NCI-H1930 (cell line): ENCODE data around the gene MAEA.
A peak's percentile ranks its signal among the peaks of the same experiment; 100 is the strongest.

Experiments
- DNase-seq, 2 experiments: peaks; one replicate each; lab custom pipeline; 2025; lab: John Stamatoyannopoulos, UW

MAEA gene

DNA sequence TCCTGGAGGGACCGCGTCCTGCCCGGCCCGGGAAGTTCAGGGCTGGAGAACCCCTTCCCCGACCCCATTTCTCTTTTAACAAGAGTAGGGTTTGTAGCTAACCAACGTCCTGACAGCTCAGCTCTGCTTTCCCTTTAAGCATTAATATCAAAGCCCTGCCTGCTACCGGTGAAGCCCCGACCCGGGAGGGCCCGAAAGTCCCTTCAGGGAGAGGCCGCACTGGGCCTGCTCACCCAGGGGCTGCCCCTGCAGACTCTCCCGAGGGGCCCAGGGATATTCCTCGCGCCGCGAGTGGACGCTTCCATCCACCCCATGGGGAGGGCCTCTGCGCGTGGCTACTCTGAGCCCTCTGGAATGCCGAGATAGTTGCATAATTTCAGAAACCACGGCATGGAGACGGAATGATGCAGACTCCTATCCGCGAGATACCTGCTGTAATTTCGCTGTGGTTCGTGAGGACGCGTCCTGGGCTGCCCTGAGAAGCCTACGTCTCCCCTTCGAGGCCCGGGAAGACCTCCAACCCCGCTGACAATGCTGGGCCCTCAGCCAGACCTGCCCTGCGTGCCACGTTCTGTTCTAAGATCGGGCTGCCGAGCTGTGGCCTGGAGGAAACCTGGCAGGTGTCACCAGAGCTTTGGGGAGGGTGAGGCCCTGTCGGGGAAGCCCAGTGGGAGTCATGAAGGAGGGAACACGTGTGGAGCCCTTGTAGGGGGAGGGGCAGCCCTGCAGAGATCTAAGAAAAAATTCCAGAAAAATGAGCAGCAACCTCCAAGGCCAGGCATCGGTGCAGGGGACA is 39.8 kb upstream of the MAEA start:
- peak in 1 of 2 experiments; percentile 20 for DNase-seq

DNA sequence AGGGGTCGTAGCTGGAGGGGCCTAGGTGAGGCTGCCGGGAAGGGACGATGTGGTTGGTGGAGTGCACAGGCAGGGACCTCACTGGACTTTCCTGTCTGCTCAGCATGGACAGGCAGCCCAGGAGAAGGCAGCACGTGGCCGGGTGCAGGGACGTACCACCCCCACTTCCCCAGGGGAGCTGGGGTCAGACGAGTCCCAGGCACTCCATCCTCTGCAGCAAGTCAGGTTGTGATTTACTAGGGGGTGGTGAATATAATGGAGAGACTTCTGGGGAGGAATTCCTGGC is 39.2 kb upstream of the MAEA start:
- DNase-seq: no peak

DNA sequence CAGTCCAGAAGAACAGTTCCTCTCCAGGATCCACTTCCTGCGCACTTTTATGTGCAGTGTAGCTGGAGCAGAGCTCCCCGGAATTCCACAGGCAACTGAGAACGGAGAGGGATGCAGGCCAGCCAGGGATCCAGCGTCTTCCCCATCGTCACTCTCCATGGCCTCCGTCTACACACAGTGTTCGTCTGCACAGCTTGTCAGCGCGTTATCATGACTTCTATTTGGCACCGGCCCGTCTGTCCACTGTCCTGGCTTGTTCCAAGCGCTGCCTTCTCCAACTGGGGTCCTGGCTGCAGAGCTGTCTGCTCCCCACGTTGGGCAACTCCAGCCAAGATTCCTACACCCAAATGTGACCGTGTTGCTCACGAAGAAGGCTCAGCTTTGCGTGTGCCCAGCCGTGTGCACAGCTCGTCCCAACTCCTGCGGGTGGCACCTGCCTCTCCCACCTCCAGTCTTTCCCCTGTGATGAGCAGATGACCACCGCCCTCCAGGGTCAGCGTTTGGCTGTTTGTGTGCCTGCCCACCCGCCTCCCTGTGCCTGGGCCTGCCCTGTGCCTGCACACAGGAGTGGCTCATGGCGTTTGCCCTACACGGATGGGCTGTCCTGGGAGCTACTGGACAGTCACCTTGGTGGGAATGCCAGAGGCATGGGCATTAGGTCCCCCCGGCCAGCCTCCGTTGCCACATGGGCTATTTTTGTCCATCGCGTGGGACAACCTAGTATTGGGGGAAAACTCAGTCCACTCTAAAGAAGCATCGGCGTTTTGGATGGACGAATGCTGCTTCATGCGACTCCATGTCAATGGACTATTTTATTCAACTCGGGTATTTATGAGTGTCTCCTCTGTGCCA is 38.5 kb upstream of the MAEA start:
- no peak for DNase-seq

DNA sequence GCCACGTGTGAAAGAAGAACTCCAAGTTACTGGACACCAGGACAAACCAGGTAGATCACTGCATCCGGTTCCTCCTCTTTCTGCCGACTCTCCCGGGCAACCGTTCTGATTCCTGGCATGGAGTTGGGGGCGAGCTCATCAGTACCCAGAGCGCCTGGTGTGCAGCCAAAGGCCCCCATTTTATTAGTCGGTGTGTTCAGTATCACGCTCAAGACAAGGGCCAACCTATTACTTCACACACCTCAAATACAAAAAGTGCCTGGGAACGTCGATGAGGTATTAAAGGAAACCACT is 38.0 kb upstream of the MAEA start:
- DNase-seq: no peak

DNA sequence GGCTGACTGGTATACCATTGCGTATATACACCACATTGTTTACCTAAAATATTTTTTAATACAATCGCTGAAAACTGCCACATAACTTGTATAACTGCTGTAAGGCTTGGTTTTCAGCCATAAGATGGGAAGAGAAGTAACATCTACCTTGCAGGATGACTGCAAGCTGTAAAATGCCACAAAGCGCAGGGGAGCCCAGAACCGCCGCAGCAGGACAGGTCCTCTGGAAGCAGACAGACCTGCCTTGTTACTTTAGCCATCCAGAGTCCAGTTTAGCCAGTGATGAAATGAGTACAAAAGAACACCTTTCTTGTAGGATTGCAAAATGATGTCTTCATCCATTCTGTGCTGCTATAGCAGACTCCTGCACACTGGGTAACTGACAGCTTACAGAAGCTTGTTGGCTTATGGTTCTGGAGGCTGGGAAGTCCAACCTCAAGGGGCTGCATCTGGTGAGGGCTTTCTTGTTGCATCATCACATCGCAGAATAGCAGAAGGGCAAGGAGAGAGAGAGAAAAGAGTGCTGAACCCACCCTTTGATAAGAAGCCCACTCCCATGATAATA is 36.7 kb upstream of the MAEA start:
- no peak for DNase-seq

DNA sequence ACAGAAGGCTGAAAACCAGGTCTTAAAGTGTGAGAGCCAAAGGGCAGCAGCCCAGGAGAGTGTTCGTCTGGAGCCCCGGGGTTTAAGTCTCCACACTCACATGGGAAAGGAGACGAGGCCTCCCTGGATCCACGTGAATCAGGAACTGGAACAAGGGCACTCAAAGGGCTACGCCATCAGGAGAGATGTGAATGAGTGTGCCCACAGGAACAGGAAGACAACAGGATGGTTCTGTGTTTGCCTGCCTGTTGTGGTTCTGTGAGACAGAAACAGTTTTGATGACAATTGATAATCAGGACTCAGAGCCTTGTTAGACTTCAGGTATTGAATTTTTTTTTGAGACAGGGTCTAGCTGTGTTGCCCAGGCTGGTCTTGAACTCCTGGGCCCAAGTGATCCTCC is 35.9 kb upstream of the MAEA start:
- DNase-seq: no peak

DNA sequence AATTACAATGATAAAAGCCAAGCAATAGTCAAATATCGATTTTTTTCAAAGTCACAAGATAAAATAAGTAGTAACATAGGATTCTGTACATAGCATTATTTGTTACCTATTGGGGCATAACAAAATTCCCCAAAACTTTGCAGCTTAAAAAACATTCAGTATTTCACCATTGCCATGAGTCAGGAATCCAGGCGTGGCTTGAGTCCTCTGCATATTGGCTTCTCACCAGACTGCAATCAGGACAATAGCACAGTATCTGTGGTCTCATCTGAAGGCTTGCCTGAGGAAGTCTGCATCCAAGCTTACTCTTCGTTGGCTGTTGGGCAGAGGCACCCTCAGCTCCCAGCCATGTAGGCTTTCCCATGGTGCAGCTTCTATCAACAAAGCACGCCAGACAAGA is 34.5 kb upstream of the MAEA start:
- no peak for DNase-seq

DNA sequence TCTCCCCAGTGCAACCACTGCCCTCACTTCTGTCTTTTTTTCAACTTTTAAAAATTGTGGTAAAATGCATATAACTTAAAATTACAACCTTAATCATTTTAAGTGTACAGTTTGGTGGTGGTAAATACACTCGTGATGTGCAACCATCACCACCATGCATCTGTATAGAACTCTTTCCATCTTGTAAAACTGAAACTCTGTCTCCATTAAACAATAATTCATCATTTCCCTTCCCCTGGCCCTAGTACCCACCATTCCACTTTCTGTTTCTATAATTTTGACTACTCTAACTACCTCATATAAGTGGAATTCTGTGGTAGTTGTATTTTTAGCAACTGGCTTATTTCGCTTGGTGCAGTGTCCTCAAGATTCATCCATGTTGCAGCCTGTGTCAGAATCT is 34.0 kb upstream of the MAEA start:
- DNase-seq: no peak

DNA sequence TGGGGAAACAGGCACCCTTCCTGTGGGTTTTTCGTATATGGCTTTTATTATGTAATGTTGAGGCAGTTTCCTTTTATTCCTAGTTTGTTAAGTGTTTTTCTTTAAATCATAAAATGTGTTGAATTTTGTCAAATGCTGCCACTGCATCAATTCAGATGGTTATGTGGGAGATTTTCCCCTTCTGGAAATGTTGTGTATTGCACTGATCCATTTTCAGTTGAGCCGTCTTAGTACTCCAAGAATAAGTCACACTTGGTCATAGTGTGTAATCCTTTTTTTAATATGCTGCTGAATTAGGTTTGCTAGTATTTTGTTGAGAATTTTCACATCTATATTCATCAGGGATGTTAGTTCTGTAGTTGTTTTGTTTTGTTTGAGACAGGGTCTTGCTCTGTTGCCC is 31.2 kb upstream of the MAEA start:
- DNase-seq: no peak

DNA sequence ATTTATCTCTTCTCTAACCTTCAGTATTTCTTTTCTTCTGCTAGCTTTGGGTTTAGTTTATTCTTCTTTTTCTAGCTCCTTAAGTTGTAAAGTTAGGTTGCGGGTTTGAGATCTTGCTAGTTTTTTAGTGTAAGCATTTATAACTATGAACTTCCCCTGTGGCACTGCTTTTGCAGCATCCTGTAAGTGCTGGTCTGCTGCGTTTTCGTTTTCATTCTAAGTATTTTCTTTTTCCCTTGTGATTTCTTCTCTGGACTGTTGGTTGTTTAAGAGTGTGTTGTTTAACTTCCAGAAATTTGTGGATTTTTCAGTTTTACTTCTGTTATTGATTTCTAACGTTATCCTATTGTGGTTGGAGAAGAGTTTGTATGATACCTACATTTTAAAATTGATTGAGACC is 29.7 kb upstream of the MAEA start:
- DNase-seq: no peak

DNA sequence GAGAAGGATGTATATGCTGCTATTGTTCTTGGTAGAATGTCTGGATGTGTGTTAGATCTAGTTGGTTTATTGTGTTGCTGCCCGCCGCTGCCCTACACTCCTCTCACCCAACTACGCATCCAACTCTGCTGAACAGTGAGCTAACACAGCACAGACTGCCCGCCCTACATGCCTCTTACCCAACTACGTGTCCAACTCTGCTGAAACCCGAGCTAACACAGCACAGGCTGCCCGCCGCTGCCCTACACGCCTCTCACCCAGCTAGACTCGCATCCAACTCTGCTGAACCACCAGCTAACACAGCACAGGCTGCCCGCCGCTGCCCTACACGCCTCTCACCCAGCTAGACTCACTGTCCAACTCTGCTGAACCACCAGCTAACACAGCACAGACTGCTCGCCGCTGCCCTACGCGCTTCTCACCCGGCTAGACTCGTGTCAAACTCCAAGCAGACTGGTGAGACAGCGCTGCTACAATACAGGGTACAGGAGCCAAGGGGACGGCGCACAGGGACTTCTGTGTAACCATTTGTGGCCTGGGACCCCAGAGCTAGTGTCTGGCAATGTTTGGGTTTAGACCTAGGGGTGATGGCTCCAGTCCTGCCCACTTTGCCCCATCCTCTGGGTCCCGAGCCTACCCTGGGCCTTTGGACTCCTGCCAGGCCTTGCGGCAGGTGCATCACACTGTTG is 29.1 kb upstream of the MAEA start:
- no peak for DNase-seq

DNA sequence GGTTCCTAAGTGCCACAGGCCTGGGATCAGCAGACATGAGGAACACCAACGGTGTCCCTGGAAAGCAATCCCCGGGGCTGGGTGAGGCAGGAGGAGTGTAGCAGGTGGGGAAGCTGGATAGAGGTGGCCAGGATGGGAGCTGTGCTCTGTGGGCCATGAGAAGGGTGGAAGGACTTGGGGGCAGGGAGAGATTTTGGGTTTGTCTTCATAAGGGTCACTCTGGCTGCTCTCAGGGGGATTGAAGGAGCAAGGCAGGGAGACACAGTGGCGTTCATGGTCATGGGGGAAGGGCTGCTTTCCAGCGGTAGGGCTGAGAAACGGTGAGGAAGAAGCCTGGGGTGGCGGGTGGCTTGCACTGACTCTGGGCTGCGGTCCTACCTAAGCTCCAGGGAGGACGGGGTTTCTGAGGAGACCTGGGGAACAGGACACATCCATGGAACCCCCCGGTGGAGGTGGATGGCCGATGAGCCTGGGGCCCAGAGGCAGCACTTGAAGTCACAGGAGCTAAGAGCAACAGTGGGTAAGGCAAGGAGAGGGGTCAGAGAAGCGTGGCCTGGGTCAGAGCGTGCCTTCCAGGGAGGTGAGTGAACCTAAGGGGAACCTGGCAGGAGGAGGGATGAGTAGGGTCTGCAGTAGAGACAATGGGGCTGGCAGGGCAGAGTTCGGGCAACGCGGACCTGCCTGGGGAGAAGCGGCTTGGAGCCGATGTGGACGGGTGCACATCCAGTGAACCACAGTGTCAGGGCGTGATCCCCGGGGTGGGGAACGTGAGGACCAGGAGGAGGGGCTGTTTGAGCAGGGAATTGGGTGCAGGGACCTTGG is 28.4 kb upstream of the MAEA start:
- no peak for DNase-seq

DNA sequence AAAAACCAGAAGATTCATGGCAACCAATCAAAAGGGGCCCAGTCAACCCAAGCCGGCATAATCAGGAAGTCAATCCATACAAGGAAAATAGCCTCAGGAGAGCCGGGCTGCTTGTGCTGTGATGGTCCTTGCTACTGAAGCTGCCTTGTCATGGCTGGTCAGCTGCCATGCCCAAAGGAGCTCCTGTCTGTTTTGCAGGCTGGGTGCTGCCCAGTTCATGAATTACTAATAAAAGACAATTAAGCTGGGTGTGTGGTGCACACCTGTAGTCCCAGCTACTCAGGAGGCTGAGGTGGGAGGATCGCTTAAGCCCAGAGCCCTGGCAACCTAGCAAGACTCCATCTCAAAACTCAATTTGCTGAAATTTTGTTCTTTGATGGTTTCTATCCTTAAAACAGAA is 24.7 kb upstream of the MAEA start:
- no peak for DNase-seq

DNA sequence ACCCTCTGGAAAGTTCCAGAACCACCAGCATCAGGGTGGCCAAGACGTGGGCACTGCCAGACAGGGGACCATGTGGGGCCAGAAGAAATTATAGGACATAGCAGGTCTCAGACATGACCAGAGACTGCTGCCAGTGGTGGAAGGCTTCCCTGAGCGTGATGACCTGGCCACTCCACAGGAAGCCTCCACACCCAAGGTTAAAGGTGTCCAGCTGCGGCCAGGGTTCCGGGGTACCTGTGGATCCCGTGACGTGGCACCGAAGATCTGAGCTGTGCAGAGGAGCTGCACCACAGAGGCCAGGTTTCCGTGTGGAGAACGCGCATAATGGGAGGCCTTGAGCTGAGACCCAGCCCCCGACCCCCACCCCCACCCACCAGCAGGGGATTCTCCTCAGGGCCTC is 24.3 kb upstream of the MAEA start:
- DNase-seq: no peak

DNA sequence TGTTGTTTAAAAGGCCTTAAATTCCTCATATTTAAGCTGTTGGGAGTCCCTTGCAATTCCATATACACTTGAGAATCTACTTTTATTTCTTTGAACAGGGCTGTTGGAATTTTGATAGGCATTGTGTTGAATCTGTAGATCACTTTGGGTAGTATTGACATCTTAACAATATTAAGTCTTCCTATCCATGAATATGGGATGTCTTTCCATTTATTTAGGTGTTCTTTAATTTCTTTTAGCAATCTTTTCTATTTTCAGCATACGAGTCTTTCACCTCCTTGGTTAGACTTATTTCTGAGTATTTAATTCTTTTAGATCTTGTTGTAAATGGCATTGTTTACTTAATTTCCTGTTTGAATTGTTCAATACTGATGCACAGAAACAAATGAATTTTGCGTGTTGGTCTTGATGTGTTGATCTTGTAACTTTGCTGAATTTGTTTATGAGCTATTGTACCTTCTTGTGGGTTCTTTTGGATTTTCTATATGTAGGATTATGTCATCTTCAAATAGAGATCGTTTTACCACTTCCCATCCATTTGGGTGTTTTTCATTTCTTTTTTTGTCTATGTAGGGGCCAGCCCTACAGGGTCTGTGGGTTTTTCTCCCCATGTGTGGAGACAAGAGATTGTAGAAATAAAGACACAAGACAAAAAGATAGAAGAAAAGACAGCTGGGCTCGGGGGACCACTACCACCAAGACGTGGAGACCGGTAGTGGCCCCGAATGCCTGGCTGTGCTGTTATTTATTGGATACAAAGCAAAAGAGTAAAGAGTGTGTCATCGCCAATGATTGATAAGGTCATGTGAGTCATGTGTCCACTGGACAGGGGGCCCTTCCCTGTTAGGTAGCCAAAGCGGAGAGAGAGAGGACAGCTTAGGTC is 22.6 kb upstream of the MAEA start:
- no peak for DNase-seq

DNA sequence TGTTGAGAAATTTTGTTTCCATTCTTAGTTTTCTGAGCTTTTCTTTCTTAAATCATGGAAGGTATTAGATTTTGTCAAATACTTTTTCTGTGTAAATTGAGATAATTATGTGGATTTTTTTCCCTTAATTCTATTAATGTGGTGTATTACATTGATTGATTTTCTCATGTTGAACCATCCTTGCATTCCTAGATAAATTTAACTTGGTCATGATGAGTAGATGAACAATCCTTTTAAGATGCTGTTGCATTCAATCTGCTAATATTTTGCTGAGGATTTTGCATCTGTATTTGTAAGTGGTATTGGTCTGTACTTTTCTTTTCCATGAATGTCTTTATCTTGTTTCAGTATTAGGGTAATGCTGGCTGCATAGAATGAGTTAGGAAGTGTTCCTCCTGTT is 20.5 kb upstream of the MAEA start:
- no peak for DNase-seq

DNA sequence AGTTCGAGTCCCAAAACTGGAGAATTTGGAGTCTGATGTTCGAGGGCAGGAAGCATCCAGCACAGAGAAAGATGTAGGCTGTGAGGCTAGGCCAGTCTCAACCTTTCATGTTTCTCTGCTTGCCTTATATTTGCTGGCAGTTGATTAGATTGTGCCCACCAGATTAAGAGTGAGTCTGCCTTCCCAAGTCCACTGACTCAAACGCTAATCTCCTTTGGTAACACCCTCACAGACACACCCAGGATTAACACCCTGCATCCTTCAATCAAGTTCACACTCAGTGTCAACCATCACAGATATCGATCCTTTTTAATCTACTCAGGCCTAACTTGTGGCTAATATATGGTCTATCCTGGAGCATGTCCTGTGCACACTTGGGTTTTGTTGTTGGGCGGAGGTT is 18.0 kb upstream of the MAEA start:
- DNase-seq: no peak

DNA sequence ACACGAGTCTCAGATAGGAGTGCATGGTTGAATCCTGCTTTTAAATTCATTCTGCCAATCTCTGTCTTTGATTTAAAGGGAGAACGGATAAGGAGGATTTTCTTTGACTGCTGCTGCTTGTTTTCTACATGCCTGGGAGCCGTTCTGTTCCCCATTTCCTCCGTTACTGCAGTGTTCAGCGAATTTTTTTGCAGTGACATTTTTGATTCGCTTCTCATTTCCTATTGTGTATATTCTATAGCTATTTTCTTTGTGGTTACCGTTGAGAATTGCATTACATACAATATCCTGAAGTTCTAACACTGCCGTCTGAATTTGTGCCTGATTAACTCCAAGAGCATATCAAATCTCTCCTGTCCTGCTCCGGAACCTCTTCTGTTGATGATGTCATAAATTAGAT is 14.8 kb upstream of the MAEA start:
- no peak for DNase-seq

DNA sequence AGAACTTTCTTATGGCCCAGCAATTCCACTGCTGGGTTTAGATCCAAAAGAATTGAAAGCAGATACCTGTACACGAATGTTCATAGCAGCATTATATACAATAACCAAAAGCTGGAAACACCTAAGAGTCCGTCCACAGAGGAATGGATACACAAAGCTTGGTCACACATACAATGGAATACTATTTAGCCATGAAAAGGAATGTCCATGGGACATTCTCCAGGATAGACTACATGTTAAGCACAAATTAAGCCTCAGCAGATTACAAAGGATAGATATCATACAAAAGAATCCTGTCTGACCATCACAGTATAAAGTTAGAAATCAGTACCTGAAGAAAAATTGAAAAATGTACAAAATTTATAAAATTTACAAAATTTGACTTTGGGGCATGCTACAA is 12.7 kb upstream of the MAEA start:
- DNase-seq: no peak

DNA sequence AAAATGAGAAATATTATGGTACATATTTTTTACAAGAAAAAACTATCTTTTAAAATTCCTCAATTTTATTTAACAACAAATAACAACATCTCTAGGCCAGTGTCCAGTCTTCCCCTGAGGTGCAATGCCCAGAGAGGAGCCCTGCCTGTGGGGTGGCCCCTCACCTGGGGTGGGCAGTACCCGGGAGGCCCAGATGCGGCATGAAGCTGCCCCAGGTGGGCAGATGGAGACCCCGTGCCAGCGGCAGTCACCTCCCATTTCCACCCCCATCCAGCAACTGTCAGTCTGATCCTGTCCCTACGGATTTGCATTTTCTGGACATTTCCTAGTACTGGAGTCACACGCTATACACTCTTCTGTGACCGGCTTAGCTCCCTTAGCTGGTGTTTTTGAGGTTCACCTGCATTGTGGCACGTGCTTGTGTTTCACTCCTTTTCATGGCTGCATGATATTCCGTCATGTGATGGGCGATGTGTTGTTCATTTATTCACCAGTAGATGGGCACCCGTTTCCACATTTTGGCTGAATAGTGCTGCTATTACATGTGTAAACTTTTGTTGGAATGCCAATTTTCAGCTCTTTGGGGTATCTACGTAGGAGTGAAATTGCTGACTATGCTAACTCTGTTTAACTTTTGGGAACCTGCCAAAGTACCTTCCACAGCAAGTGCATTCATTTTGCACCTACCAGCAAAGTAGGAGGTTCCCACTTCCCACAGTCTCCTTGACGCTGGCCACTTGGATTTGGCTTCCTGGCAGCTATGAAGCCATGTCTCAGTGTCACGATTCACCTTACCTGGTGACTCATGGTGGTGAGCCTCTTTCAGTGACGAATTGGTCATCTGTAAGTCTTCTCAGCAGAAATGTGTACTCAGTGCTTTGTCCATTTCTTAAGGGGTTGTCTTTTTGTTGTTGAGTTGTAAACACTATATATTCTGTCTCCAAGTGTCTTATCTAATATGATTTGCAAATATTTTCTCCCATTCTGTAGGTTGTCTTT is 11.7 kb upstream of the MAEA start:
- DNase-seq: no peak
